Retinal pigment epithelial cell (primary cell): Measurements from ENCODE around the gene TP53AIP1.

Experiments used
- DNase-seq: peaks from one replicate; pipeline ENCODE4 v3.0.0-alpha.2; 2010; ENCODE audit warnings: low read depth
- H3K4me3 ChIP-seq: 2 replicates; pipeline ENCODE4 v1.5.1; 2011; ENCODE audit warnings: mild to moderate bottlenecking, low read length, control low read depth, moderate library complexity
- TF ChIP-seq, protein P1 (sequence below): conservative IDR thresholded peaks from 2 replicates; pipeline ENCODE4 v1.5.1; 2011; ENCODE audit warnings: low read depth, low read length, control low read depth, inconsistent platforms

TP53AIP1 gene, protein sequence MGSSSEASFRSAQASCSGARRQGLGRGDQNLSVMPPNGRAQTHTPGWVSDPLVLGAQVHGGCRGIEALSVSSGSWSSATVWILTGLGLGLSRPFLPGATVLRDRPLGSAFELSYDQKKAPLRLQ

DNA sequence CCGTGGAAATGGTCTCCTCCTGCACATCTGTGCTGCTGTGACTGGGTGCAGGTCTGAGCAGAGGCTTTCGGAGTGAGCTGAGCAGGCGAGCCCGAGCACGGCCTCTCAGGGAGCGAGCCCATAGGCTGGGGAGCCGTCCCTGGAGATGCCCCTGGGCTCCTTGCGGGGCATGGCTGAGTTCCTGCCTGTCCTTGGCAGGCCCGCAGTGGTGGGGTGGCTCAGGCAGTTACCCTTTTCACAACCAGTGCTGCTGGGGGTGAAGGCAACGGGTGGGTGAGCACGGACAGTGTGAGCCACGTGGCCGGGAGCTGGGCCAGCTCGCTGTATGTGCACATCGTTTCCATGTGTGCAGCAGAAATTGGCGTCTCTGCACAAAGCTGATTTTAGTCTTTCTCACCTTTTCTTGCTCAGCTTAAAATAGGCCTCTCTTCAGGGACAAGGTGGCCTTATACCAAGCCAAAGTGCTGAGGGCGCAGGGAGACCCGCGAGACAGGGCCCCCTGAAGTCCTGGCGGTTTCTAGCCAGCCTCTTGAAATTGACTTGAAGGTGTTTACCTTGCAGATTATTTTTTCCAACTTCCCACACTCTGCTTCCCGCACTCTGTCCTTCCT lies at the start of gene TP53AIP1:
Gene TP53AIP1, minus strand, starts transcription at position 55 of the 611 bp plus-strand sequence. CDS start 5,053 bp downstream, outside the sequence.
- H3K4me3 ChIP-seq, result no peak within 1 kb of the TSS
- DNase-seq, result no peak
- TF ChIP-seq, protein P1, sequence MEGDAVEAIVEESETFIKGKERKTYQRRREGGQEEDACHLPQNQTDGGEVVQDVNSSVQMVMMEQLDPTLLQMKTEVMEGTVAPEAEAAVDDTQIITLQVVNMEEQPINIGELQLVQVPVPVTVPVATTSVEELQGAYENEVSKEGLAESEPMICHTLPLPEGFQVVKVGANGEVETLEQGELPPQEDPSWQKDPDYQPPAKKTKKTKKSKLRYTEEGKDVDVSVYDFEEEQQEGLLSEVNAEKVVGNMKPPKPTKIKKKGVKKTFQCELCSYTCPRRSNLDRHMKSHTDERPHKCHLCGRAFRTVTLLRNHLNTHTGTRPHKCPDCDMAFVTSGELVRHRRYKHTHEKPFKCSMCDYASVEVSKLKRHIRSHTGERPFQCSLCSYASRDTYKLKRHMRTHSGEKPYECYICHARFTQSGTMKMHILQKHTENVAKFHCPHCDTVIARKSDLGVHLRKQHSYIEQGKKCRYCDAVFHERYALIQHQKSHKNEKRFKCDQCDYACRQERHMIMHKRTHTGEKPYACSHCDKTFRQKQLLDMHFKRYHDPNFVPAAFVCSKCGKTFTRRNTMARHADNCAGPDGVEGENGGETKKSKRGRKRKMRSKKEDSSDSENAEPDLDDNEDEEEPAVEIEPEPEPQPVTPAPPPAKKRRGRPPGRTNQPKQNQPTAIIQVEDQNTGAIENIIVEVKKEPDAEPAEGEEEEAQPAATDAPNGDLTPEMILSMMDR, result no peak

DNA sequence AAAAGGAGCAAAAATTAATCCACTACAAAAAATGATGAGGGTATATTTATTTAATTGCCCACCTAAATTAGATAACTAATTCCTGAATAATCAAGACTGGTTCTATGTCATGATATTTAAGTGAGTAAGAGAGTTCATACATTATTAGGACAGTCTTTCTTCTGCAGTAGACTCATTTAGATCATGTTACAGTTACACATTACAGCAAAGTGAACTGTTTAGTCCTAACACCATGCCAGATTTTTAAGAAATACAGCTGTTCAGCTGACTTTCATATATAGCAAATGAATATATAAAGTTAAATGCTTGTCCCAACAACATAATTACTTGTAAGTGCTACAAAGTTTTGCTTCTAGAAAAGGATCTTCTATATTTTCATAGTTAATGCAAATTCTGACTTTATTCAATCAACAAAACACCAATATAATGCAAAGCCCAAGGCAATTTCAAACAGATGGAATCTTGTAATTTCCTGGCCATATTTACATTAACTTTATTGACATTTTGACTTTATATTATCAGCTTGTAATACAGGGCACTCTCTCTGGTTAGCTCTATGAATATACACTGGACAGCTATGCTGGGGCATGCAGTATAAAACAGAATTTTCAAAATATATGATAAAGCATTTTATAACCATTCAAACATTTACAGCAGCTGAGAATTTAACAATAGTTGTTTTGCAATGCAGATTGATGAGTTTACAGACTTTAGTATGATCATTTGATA lies 45.7 kb upstream of the TP53AIP1 start:
- H3K4me3 ChIP-seq, result no peak overlapping the region
- TF ChIP-seq, protein P1, result no peak
- no peak for DNase-seq

DNA sequence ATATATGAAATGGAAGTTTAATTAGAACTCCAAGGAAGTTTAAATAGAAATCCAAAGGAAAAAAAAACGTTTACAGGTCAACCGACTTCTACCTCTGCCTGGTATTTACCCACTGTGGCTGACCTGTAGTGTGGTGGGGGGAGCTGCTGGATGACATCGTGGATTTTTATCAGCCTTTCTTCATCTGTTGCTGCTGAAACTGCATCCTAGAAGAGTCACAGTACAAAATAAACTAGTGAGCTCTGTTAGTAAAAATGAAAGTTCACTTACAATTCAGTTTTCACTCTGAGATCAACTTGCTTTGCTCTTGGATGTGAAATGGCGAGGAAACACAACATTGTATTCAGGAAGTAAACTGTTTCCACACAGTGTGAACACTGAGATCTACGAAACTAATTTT lies 43.2 kb upstream of the TP53AIP1 start:
- H3K4me3 ChIP-seq, result no peak overlapping the region
- TF ChIP-seq, protein P1, result no peak
- DNase-seq, result no peak

DNA sequence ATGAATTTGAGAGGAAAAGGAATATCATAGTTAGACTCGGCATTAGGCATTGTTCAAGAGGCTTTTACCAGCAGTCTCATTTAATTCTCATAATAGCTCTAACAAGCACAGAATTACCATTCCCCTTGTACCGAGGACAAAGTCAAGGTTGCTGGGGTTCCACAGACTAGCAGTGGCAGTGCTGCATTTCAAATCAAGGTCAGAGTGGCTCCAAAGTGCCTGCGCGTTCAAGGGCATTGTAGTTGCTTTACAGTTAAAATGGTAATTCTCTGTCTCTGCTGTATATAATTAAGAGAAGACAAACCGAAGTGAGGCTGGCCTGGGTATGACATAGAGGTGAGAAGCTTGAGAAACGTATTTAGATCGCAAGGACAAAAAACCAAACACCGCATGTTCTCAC lies 40.4 kb upstream of the TP53AIP1 start:
- TF ChIP-seq, protein P1, result no peak

DNA sequence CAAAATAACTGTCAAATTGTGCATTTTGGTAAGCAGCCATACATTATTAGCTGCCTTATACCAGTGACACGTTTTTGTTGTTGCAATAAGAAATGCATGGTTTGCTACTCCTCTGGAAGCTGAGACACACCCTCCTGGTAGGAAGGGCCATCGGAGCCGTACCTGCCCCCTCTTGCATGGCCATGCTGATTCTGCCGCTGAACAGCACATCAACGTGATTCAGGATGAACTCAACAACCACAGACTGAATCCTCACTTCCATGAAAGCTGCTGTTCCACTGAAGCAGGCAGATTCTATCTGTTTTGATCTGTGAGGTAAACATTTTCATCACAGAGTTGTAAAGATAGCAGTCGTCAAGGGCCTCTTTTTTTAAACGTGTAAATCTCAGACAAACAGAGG lies 38.6 kb upstream of the TP53AIP1 start:
- DNase-seq, result no peak
- no peak overlapping the region for H3K4me3 ChIP-seq
- TF ChIP-seq, protein P1, result no peak

More for the DNA sequence above, 40.4 kb upstream of the TP53AIP1 start:
- no peak overlapping the region for H3K4me3 ChIP-seq
- no peak for DNase-seq

DNA sequence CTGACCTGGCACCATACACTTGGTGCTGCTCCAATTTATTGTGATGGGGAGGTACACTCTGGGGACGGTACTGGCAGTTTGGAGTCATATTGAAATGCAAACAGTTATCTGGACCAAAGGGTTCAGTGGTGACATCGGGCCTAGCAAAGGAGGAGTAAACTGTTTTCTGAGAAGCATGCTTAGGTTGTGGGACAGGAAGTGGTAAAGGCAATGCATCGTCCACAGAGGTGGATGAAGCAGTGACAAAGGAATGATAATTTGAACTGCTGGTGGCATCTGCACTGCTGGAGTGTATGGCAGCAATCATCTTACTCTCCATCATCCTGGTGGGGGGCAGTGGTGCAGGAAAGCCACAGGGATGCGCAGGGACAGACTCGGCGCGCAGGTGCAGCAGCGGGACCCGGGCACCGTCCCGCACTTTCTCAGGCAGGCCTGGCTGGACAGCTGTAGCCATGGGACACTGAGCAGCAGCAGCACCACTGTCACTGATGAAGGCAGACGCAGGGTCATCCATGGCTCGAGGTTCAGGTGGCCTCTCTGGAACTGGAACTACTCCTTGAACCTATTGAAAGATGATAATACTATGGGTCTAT lies 28.0 kb upstream of the TP53AIP1 start:
- TF ChIP-seq, protein P1, result no peak
- no peak overlapping the region for H3K4me3 ChIP-seq
- DNase-seq, result no peak
